Activated CD8-positive, alpha-beta memory T cell treated with anti-CD3 and anti-CD28 coated beads, Interleukin-2, amount 50 U/mL, for 4 hours (primary cell): ENCODE measurements around the gene SLC6A20.
"Not testable (repeated sequence)": the region's sequence is repeated elsewhere in the genome, so short reads cannot be mapped to it uniquely, and the experiment has no call there.

Experiments
- DNase-seq: peaks from one replicate; pipeline ENCODE4 v3.0.0-alpha.2; 2020

Gene SLC6A20

GRCh38 chr3:45754461-45754860 is 41.9 kb downstream of the SLC6A20 start:
- DNase-seq, result no peak

- no peak for DNase-seq
Measured at GRCh38 chr3:45753095-45753494, 43.2 kb downstream of the SLC6A20 start.

GRCh38 chr3:45751537-45752242 is 44.6 kb downstream of the SLC6A20 start:
- no peak for DNase-seq

- no peak for DNase-seq
Measured at GRCh38 chr3:45749880-45750279, 46.5 kb downstream of the SLC6A20 start.

- not testable (repeated sequence) for DNase-seq
Measured at GRCh38 chr3:45749036-45749600, 47.2 kb downstream of the SLC6A20 start.

GRCh38 chr3:45748068-45748467 is 48.3 kb downstream of the SLC6A20 start:
- DNase-seq, result no peak

GRCh38 chr3:45746777-45747622 is 49.3 kb downstream of the SLC6A20 start:
- no peak for DNase-seq

- DNase-seq, result no peak
Measured at GRCh38 chr3:45746165-45746776, 50.1 kb downstream of the SLC6A20 start.

GRCh38 chr3:45742461-45743089 is 53.8 kb downstream of the SLC6A20 start:
- no peak for DNase-seq

- no peak for DNase-seq
Measured at GRCh38 chr3:45741742-45742460, 54.4 kb downstream of the SLC6A20 start.

GRCh38 chr3:45741247-45741646 is 55.1 kb downstream of the SLC6A20 start:
- no peak for DNase-seq

GRCh38 chr3:45739991-45740390 is 56.3 kb downstream of the SLC6A20 start:
- no peak for DNase-seq

- DNase-seq, result no peak
Measured at GRCh38 chr3:45737234-45737633, 59.1 kb downstream of the SLC6A20 start.

- DNase-seq, result no peak
Measured at GRCh38 chr3:45736707-45737106, 59.6 kb downstream of the SLC6A20 start.

- no peak for DNase-seq
Measured at GRCh38 chr3:45730409-45731154, 65.8 kb downstream of the SLC6A20 start.

- DNase-seq, result no peak
Measured at GRCh38 chr3:45729614-45730013, 66.7 kb downstream of the SLC6A20 start.

GRCh38 chr3:45724911-45725310 is 71.4 kb downstream of the SLC6A20 start:
- DNase-seq, result no peak

GRCh38 chr3:45719655-45720487 is 76.5 kb downstream of the SLC6A20 start:
- DNase-seq, result no peak

- DNase-seq, result no peak
Measured at GRCh38 chr3:45716790-45717336, 79.5 kb downstream of the SLC6A20 start.

GRCh38 chr3:45715945-45716344 is 80.4 kb downstream of the SLC6A20 start:
- DNase-seq, result no peak
